NK-92 (cell line): ENCODE results near the gene WWOX.

Experiments
- DNase-seq: peaks from one replicate; lab custom pipeline; 2025; ENCODE audit not compliant: unreplicated experiment; lab: John Stamatoyannopoulos, UW

The WWOX gene

GRCh38 chr16:78635807-78636206 lies 536.4 kb downstream of the WWOX start:
- no peak for DNase-seq

GRCh38 chr16:78638371-78638770 lies 538.9 kb downstream of the WWOX start:
- no peak for DNase-seq

- DNase-seq = no peak
Measured at GRCh38 chr16:78639775-78640174, 540.3 kb downstream of the WWOX start.

- no peak for DNase-seq
Measured at GRCh38 chr16:78640886-78641285, 541.4 kb downstream of the WWOX start.

- DNase-seq = no peak
Measured at GRCh38 chr16:78641433-78641832, 542.0 kb downstream of the WWOX start.

GRCh38 chr16:78642621-78643285 lies 543.3 kb downstream of the WWOX start:
- DNase-seq = no peak

- no peak for DNase-seq
Measured at GRCh38 chr16:78645657-78646056, 546.2 kb downstream of the WWOX start.

- no peak for DNase-seq
Measured at GRCh38 chr16:78647019-78647418, 547.6 kb downstream of the WWOX start.

- DNase-seq = no peak
Measured at GRCh38 chr16:78647491-78647890, 548.0 kb downstream of the WWOX start.

- no peak for DNase-seq
Measured at GRCh38 chr16:78648517-78648916, 549.1 kb downstream of the WWOX start.

GRCh38 chr16:78650339-78651074 lies 551.1 kb downstream of the WWOX start:
- no peak for DNase-seq

- DNase-seq = no peak
Measured at GRCh38 chr16:78654929-78655328, 555.5 kb downstream of the WWOX start.

- no peak for DNase-seq
Measured at GRCh38 chr16:78655331-78656113, 556.1 kb downstream of the WWOX start.

GRCh38 chr16:78656887-78657286 lies 557.4 kb downstream of the WWOX start:
- DNase-seq = no peak

GRCh38 chr16:78659216-78659615 lies 559.8 kb downstream of the WWOX start:
- DNase-seq = no peak

GRCh38 chr16:78659668-78660217 lies 560.3 kb downstream of the WWOX start:
- no peak for DNase-seq

GRCh38 chr16:78660795-78661194 lies 561.3 kb downstream of the WWOX start:
- DNase-seq = no peak

GRCh38 chr16:78663690-78664089 lies 564.2 kb downstream of the WWOX start:
- DNase-seq = no peak

- no peak for DNase-seq
Measured at GRCh38 chr16:78664811-78665772, 565.6 kb downstream of the WWOX start.

GRCh38 chr16:78666318-78666717 lies 566.9 kb downstream of the WWOX start:
- no peak for DNase-seq
